H1 (cell line): ENCODE results near the gene PLB1. TPM values are rescaled to one million over a fixed set of nuclear protein-coding genes. Genes with fewer than 3 reads are reported as not detected.

ENCODE experiments used
- CHD7 ChIP-seq: fragments of 300-600 bp; sonication (generic); IDR thresholded peaks from 2 replicates; pipeline ENCODE4 v1.7.1; 2012; ENCODE audit warnings: low read length, moderate library complexity, mild to moderate bottlenecking, inconsistent platforms; ENCODE audit not compliant: insufficient replicate concordance
- E2F6 ChIP-seq: IDR thresholded peaks from 2 replicates; pipeline ENCODE4 v1.6.1; 2012; ENCODE audit warnings: inconsistent platforms
- POLR2A ChIP-seq, 2 experiments: IDR thresholded peaks; 1 replicate in 1 of 2; 2 replicates in 1 of 2; pipeline ENCODE4 v1.6.1; 2011; ENCODE audit warnings: low read depth in 2 of 2, low read length in 2 of 2, mild to moderate bottlenecking in 2 of 2; ENCODE audit errors: control extremely low read depth in 1 of 2
- SP4 ChIP-seq: IDR thresholded peaks from 2 replicates; pipeline ENCODE4 v1.6.1; 2012; ENCODE audit warnings: low read length, inconsistent platforms
- polyA plus RNA-seq, 7 experiments: library from polyadenylated mRNA; depleted of rRNA in 3 of 7; stranded (reverse) in 5 of 7; unstranded in 2 of 7; fragments of >200 nt in 5 of 7; fragments of 200-250 nt in 2 of 7; gene quantifications; 1 replicate in 5 of 7; 2 replicates in 1 of 7; 4 replicates in 1 of 7; pipeline versions ENCODE4 v1.2.1 to v1.2.3, GENCODE V29; 2011 to 2013; ENCODE audit warnings: missing spikeins in 2 of 7, mixed read lengths in 2 of 7
- total RNA-seq: library from RNA; stranded (reverse); fragmentation: NEBNext Ultra II Directional; extraction: Animal tissue kit (Norgen Biotek cat#: 25700); gene quantifications from 2 replicates; pipeline ENCODE4 v1.2.1, GENCODE V29; 2021

Gene PLB1
- total and polyA plus RNA-seq, 2 of the 8 experiments (the other 6 are each of a cell fraction or from before 2014, with no cell fraction given), result 0.20 to 0.36 TPM

GRCh38 chr2:28499282-28499681, 3.4 kb downstream of the PLB1 start (continued):
- TF ChIP-seq CHD7 (no peak), POLR2A (IDR thresholded peaks at IDR 0.05; ENCODE audit: control extremely low read depth in 1 of 2, low read depth in 2 of 2, low read length in 2 of 2) (no peak), E2F6 (no peak), SP4 (no peak)
